Measurements from ENCODE around the gene PNPLA8. TPM values are rescaled to one million over a fixed set of nuclear protein-coding genes. Genes with fewer than 3 reads are reported as not detected.
A peak's percentile ranks its signal among the peaks of the same experiment; 100 is the strongest.
"Not testable (repeated sequence)": the region's sequence is repeated elsewhere in the genome, so short reads cannot be mapped to it uniquely, and the experiment has no call there.

Gene PNPLA8, protein sequence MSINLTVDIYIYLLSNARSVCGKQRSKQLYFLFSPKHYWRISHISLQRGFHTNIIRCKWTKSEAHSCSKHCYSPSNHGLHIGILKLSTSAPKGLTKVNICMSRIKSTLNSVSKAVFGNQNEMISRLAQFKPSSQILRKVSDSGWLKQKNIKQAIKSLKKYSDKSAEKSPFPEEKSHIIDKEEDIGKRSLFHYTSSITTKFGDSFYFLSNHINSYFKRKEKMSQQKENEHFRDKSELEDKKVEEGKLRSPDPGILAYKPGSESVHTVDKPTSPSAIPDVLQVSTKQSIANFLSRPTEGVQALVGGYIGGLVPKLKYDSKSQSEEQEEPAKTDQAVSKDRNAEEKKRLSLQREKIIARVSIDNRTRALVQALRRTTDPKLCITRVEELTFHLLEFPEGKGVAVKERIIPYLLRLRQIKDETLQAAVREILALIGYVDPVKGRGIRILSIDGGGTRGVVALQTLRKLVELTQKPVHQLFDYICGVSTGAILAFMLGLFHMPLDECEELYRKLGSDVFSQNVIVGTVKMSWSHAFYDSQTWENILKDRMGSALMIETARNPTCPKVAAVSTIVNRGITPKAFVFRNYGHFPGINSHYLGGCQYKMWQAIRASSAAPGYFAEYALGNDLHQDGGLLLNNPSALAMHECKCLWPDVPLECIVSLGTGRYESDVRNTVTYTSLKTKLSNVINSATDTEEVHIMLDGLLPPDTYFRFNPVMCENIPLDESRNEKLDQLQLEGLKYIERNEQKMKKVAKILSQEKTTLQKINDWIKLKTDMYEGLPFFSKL
- 31.9 TPM for total RNA-seq
- long read RNA-seq, transcript PNPLA8-206 (10 exons, 3,462 nt): major isoform, 53 of 84 reads
- long read RNA-seq, transcript PNPLA8-201 (11 exons, 3,490 nt): minor isoform, 16 of 84 reads
- long read RNA-seq, partial matches to known transcripts: 3 of 84 reads
- long read RNA-seq, other reads (novel, unspliced or antisense): 7 of 84 reads

DNA sequence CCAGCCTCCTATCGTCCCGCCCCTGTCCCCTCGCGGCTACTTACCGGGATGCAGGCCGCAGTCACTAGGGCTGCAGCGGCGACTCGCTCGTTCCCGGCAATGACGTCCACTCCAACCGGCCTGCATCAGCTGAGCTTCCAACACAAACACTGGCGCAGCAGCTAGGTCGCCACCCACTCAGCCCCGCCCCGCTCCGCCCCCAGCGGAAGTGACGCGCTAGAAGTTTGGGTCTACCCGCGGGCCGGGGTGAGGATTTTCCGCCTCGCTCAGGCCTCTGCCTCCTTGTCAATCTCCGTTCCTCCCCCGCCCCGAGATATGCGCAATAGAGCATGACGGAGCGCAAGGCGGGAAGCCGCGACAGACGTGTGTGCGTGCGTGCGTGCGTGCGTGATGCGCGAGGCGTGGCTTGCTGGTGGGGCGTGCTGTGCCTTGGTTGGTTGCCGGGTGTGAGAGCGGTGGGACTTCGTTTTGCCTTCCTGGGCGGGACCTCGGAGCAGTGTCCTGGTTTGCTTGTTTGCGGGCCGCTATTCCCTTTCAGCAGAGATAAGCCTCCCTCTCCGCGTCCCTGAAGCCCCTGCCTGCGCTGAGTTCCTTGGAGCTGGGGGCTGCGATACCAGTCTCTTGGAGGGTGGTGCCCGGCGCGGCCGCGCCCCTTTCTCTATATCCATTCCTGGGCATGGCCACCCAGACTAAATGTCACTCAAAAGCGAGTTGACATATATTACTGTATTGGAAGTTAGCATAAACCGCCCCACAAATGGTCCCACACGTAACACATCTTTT, at the start of gene PNPLA8:
PNPLA8 (minus strand) TSS at position 151 of the 783 bp plus-strand sequence. CDS start 10,644 bp downstream, outside the sequence.
- DNase-seq (peak; percentile 100), ATAC-seq (peak; percentile 95)
- intact Hi-C loops (cut with micrococcal nuclease): no loop called here

- intact Hi-C loops (cut with micrococcal nuclease): no loop called here
- no peak for DNase-seq
- no peak for ATAC-seq
Observed at GRCh38 chr7:108575156-108575555, 49.2 kb upstream of the PNPLA8 start.

DNA sequence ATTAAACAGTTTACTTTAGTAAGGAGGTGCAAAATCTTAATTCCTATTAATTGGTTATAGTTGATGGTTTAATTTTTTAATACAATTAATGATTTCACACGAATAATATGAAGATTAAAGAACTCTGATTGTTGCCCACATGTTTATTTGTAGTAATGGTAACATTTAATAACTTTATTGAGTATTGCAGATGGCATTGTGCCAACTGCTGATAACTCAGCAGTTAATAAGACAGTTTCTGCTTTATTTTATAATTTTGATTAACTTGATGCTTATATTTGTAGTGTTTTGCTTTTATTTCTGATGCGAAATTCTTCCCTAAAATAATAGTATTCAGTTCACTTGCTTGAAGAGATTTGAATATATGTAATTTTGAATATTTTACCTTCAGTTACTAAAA, 46.5 kb upstream of the PNPLA8 start:
- intact Hi-C loops (cut with micrococcal nuclease): no loop called here
- ATAC-seq (no peak), DNase-seq (no peak)

DNA sequence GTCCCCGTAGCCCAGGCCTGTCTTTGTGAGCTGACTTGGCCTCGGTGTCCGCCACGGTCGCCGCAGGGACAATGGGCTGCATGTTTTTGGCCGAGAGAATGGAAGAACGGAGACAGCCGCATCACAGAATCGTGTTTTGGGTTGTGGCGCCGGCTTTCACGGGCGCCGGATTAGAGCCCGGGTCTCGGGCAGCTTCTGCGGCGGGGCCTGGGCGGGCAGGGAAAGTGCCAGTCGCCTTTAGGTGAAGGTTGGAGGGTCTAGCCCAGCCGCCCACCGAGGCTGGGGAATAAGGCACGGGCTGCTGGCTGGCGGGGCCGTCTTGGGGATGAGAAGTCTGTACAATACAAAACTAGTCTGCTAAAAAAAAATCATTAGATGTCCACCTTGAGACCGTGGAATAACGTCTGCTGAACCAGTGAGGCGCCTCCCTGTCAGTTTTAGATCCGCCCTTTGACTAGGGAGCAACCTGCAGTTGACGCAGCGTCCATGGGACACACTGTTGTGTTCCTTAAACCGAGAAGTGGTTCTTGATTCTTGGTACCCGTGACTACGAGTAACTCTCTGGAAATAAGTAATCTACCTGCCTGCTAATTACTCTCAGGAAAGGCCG, 44.3 kb upstream of the PNPLA8 start:
- ATAC-seq (peak; percentile 46), DNase-seq (peak; percentile 39)
- intact Hi-C loops (cut with micrococcal nuclease): no loop called here

DNA sequence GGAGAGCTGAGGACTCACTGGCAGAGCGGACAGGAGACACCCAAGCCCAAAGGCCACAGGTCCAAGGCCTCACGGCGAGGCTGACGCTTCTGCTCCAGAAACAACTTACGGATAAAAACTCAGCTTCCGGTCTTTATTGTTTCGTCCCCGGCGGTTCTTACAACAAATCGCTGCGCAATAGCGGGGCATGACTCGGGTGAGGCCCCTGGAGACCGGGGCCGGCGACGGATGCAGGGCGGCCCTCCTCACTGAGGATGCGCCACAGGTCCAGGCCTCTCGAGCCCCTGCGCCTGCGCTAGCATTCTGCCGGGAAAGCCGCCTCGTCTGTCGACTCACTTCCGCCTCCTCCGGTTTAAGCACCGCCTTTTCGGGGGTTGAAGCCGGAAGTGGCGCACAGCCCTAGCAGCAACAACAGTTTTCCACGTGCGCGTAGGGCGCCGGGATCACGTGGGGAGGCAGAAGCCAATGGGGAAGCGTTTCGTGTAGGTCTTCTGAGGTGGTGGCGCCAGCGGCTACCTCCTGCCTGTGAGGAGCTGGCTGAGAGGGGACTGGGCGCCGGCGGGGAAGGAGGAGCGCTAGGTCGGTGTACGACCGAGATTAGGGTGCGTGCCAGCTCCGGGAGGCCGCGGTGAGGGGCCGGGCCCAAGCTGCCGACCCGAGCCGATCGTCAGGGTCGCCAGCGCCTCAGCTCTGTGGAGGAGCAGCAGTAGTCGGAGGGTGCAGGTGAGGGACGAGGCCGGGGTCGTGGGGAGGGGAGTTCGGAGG, 43.6 kb upstream of the PNPLA8 start, which contains the start of the genes DNAJB9 and THAP5:
DNAJB9 (plus strand) TSS at position 494 of the 765 bp plus-strand sequence. CDS start 1,853 bp downstream, outside the sequence.
THAP5 (minus strand) TSS at position 326 of the 765 bp plus-strand sequence; CDS start at position 189, 137 bp downstream.
- ATAC-seq: peak; percentile 98
- intact Hi-C loops (cut with micrococcal nuclease): no loop called here

DNA sequence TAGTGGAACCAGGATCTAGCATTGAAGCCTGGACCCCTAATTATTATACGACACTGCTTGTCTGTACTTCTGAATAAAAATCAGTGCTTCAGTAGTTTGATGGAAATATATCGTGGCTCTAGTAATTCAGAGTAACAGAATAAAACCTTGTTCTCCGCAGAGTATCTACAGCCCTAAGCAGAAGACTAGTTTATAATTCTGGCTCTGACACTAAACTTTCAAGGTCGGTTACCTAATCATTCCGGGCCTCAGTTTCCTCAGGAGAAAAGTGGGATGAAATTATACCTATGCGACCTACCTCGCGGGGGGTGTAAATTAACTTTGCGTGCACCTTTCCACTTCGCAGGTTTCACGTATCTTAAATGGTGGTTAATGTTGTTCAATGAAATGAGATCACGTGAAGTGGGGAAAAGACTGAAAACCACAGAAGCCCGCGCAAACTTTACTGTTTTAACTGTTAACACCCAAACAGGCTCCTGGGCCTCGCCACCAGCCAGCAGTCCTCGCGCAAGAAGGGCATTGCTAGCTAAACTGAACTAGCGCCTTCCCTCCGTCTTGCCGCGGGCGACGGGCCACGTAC, 43.0 kb upstream of the PNPLA8 start:
- intact Hi-C loops (cut with micrococcal nuclease): no loop called here
- no peak for ATAC-seq
- DNase-seq: no peak

More for the DNA sequence above, 43.6 kb upstream of the PNPLA8 start, which contains the start of the genes DNAJB9 and THAP5:
- DNase-seq: peak; percentile 99

- intact Hi-C loops (cut with micrococcal nuclease): no loop called here
- DNase-seq (no peak), ATAC-seq (no peak)
Observed at GRCh38 chr7:108565987-108566386, 40.1 kb upstream of the PNPLA8 start.

GRCh38 chr7:108561047-108561619, 35.2 kb upstream of the PNPLA8 start:
- ATAC-seq (peak; percentile 65), DNase-seq (no peak)
- intact Hi-C loops (cut with micrococcal nuclease): no loop called here

DNA sequence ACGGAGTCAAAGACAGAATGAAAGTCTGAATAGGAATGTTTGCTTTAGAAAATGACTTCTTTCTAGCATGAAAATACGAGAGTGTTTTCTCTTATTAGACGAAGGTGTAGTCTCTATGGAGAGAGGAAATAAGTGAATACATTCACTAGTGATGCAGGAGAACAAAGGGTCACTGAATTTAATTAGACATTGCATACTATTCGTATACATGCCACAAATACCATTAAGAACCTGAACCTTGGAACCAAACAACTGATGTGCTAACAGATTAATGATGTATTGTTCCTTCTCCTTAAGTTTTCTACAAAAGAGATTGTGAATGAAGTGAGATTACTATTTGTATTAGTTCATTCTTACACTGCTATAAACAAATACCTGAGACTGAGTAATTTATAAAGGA, 33.3 kb upstream of the PNPLA8 start:
- intact Hi-C loops (cut with micrococcal nuclease): no loop called here

GRCh38 chr7:108557617-108558016, 31.7 kb upstream of the PNPLA8 start:
- ATAC-seq (no peak), DNase-seq (no peak)
- intact Hi-C loops (cut with micrococcal nuclease): no loop called here

More for the DNA sequence above, 33.3 kb upstream of the PNPLA8 start:
- ATAC-seq (no peak), DNase-seq (no peak)

- ATAC-seq (no peak), DNase-seq (no peak)
- intact Hi-C loops (cut with micrococcal nuclease): no loop called here
Observed at GRCh38 chr7:108557191-108557590, 31.3 kb upstream of the PNPLA8 start.

- DNase-seq; ATAC-seq; intact Hi-C loops (cut with micrococcal nuclease): not testable (repeated sequence)
Observed at GRCh38 chr7:108556665-108557064, 30.7 kb upstream of the PNPLA8 start.

DNA sequence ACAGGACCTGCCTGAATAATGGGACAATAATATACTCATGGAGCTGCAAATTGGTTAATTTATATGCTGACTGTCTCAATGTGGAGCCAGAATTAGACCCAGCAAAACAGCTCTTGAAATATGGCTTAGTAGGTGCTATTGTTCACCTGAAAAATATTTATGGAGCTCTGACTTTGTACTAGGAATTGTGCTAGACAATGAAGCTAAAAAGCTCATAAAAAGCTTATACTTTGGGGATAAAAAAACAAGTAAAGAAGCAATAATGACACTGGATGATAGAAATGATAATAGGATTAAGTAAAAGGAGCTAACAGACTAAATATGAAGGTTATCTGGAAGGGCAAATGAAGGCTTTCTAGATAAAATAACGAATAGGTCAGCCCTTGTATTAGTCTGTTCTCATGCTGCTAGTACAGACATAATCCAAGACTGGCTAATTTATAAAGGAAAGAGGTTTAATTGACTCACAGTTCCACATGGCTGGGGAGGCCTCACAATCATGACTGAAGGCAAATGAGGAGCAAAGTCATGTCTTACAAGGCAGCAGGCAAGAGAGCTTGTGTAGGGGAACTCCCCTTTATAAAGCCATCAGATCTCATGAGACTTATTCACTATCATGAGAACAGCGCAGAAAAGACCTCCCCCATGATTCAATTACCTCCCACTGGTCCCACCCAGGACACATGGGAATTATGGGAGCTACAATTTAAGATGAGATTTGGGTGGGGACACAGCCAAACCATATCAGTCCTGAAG, 22.4 kb upstream of the PNPLA8 start:
- ATAC-seq; DNase-seq; intact Hi-C loops (cut with micrococcal nuclease): not testable (repeated sequence)

- intact Hi-C loops (cut with micrococcal nuclease): no loop called here
- no peak for ATAC-seq
Observed at GRCh38 chr7:108541478-108541877, 15.5 kb upstream of the PNPLA8 start.

GRCh38 chr7:108538685-108539084, 12.8 kb upstream of the PNPLA8 start:
- intact Hi-C loops (cut with micrococcal nuclease); DNase-seq; ATAC-seq: not testable (repeated sequence)

More at GRCh38 chr7:108541478-108541877, 15.5 kb upstream of the PNPLA8 start:
- no peak for DNase-seq

DNA sequence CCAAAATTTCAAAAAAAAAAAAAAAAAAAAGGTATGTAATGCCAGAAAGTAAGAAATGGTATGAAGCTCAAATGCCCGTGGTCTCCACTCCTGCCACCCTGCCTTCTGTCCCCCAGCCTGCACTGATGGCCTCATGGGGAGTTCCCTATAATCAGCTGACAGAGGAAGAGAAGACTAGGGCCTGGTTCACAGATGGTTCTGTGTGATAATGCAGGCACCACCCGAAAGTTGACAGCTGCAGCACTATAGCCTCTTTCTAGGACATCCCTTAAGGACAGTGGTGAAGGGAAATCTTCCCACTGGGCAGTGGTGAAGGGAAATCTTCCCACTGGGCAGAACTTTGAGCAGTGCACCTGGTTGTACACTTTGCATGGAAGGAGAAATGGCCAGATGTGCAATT, 12.3 kb upstream of the PNPLA8 start:
- ATAC-seq; intact Hi-C loops (cut with micrococcal nuclease); DNase-seq: not testable (repeated sequence)
